Kidney glomerular epithelial cell (primary cell): Measurements from ENCODE around the gene EMILIN2.

Experiments used
- DNase-seq: peaks from one replicate; lab custom pipeline; 2025; lab: John Stamatoyannopoulos, UW

The EMILIN2 gene

GRCh38 chr18:2916184-2916583, 69.4 kb downstream of the EMILIN2 start:
- no peak for DNase-seq

GRCh38 chr18:2917259-2918047, 70.6 kb downstream of the EMILIN2 start:
- DNase-seq: no peak

- no peak for DNase-seq
These were observed 72.2 kb downstream of the EMILIN2 start for GRCh38 chr18:2918761-2919550.

- DNase-seq: no peak
These were observed 72.8 kb downstream of the EMILIN2 start for GRCh38 chr18:2919600-2919999.

GRCh38 chr18:2920027-2920426, 73.2 kb downstream of the EMILIN2 start:
- no peak for DNase-seq

- DNase-seq: no peak
These were observed 73.9 kb downstream of the EMILIN2 start for GRCh38 chr18:2920546-2921343.

- DNase-seq: no peak
These were observed 75.0 kb downstream of the EMILIN2 start for GRCh38 chr18:2921778-2922177.

- no peak for DNase-seq
These were observed 76.7 kb downstream of the EMILIN2 start for GRCh38 chr18:2923464-2923863.

GRCh38 chr18:2924920-2925319, 78.1 kb downstream of the EMILIN2 start:
- no peak for DNase-seq

GRCh38 chr18:2926528-2926927, 79.7 kb downstream of the EMILIN2 start:
- DNase-seq: no peak

GRCh38 chr18:2927745-2928144, 80.9 kb downstream of the EMILIN2 start:
- no peak for DNase-seq

- peak; percentile 43 for DNase-seq
These were observed 85.7 kb downstream of the EMILIN2 start for GRCh38 chr18:2932247-2933181.

- no peak for DNase-seq
These were observed 87.2 kb downstream of the EMILIN2 start for GRCh38 chr18:2933995-2934394.

GRCh38 chr18:2935438-2936192, 88.8 kb downstream of the EMILIN2 start:
- no peak for DNase-seq

GRCh38 chr18:2939317-2939716, 92.5 kb downstream of the EMILIN2 start:
- DNase-seq: peak; percentile 92

GRCh38 chr18:2948038-2948437, 101.2 kb downstream of the EMILIN2 start:
- no peak for DNase-seq

- DNase-seq: no peak
These were observed 105.8 kb downstream of the EMILIN2 start for GRCh38 chr18:2952605-2953004.

- no peak for DNase-seq
These were observed 107.3 kb downstream of the EMILIN2 start for GRCh38 chr18:2953935-2954653.

- no peak for DNase-seq
These were observed 108.3 kb downstream of the EMILIN2 start for GRCh38 chr18:2954869-2955645.
